ENCODE results near the gene C21orf91.

C21orf91 gene

DNA sequence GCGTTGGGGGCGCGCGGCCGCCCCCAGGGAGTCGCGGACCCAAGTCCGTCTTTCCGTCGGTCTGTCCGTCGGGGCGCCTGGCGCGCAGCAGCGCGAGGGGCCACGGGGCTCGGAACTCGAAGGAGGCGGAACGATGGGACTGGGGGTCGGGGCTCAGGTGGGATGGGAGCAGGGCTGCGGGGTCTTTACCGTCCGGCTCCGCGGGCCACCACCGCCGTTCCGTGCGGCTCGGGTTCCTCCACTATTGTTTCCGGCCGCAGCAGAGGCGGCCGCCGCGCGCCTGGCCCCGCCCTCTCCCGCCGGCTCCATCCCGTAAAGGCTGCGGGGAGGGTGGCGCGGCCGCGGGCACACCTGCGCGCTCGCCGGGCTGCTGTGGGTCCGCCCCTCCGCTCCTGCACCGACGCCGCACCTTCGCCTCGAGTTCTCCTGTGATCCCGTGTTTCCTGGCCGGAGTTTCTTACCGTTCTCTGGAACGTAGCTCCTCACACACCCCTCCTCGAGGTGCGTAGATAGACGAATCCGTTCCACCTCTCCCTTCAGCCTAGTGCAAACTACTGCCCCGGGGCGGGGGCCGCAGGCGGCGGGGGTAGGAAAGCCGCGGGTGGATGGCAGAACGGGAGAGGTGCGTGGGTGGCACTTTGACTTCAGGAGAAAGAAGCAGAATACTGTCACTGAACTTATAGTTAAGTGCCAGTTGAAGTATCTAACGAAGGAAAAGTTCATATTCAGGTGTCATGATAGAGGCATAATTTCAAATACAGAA is at the start of gene C21orf91:
TSS of gene C21orf91 (minus strand) at position 243 of the 763 bp plus-strand sequence. CDS start 1,038 bp downstream, outside the sequence.
- Histone ChIP-seq H3K9ac (ENCODE audit: low read length) (peak within 1 kb of the TSS; percentile 97), H3K9me2 (replicated peaks; ENCODE audit: insufficient read depth, low read length) (no peaks in the 10 kb centered on the region), H3K79me2 (ENCODE audit: insufficient read depth, low read length) (peaks cover 48% of the 10 kb centered on the region), H3K27ac (ENCODE audit: low read depth, low read length) (peak within 1 kb of the TSS; percentile 84), H3K36me3 (ENCODE audit: low read length) (peaks cover 38% of the 10 kb centered on the region), H3K27me3 (ENCODE audit: low read length) (no peaks in the 10 kb centered on the region), H3K9me3 (ENCODE audit: insufficient read depth, low read length) (no peaks in the 10 kb centered on the region), H4K20me1 (ENCODE audit: low read depth, low read length) (peaks cover 12% of the 10 kb centered on the region; the same call in 1 of the 2 replicates), H3K4me2 (ENCODE audit: low read depth, low read length, poor library complexity, severe bottlenecking) (peak within 1 kb of the TSS; percentile 93), H2AFZ (ENCODE audit: low read depth, low read length, severe bottlenecking) (peak within 1 kb of the TSS; percentile 43), H3K4me3 (ENCODE audit: insufficient read depth, low read length, poor library complexity, severe bottlenecking) (peak within 1 kb of the TSS; percentile 75), H3F3A (ENCODE audit: insufficient read depth) (peaks cover 7% of the 10 kb centered on the region; the same call in 1 of the 2 replicates)
- TF ChIP-seq, protein P1, sequence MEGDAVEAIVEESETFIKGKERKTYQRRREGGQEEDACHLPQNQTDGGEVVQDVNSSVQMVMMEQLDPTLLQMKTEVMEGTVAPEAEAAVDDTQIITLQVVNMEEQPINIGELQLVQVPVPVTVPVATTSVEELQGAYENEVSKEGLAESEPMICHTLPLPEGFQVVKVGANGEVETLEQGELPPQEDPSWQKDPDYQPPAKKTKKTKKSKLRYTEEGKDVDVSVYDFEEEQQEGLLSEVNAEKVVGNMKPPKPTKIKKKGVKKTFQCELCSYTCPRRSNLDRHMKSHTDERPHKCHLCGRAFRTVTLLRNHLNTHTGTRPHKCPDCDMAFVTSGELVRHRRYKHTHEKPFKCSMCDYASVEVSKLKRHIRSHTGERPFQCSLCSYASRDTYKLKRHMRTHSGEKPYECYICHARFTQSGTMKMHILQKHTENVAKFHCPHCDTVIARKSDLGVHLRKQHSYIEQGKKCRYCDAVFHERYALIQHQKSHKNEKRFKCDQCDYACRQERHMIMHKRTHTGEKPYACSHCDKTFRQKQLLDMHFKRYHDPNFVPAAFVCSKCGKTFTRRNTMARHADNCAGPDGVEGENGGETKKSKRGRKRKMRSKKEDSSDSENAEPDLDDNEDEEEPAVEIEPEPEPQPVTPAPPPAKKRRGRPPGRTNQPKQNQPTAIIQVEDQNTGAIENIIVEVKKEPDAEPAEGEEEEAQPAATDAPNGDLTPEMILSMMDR (IDR thresholded peaks at IDR 0.05; ENCODE audit: insufficient read depth, low read length, poor library complexity, severe bottlenecking) = no peak

DNA sequence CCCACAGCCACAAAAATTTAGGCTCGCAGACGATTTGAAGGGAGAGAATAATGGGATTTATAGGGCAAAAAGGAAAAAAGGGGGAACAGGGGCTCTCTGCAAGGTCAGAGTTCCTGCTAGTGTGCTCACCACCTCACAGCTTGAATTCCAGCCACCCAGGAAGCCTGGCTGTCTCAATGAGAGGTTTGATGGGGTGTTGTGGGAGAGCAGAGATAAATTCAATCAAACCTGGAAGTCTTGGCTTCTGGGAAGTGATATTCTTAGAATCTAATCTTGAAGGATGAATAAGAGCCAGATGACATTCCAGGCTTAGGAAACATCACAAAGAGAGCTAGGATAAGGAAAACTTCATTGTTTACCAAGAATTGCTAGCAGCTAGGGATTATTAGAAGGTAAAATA is 47.4 kb upstream of the C21orf91 start:
- no peaks in the 10 kb centered on the region for H3K9me3 ChIP-seq (ENCODE audit: insufficient read depth, low read length)
- H3K9me2 ChIP-seq (replicated peaks; ENCODE audit: insufficient read depth, low read length) = no peaks in the 10 kb centered on the region
- H3K36me3 ChIP-seq (ENCODE audit: low read length) = no peaks in the 10 kb centered on the region
- no peaks in the 10 kb centered on the region for H3K27me3 ChIP-seq (ENCODE audit: low read length)
- no peak overlapping the region for H3K4me3 ChIP-seq (ENCODE audit: insufficient read depth, low read length, poor library complexity, severe bottlenecking)
- H2AFZ ChIP-seq (ENCODE audit: low read depth, low read length, severe bottlenecking) = no peak overlapping the region
- H3K79me2 ChIP-seq (ENCODE audit: insufficient read depth, low read length) = no peaks in the 10 kb centered on the region
- H3F3A ChIP-seq (ENCODE audit: insufficient read depth) = no peaks in the 10 kb centered on the region
- TF ChIP-seq, protein P1 (IDR thresholded peaks at IDR 0.05; ENCODE audit: insufficient read depth, low read length, poor library complexity, severe bottlenecking) = no peak
- no peak for TF ChIP-seq EZH2phosphoT487 (conservative IDR thresholded peaks at IDR 0.05; ENCODE audit: low read length)
- H3K4me2 ChIP-seq (ENCODE audit: low read depth, low read length, poor library complexity, severe bottlenecking) = no peak overlapping the region
- no peak overlapping the region for H3K27ac ChIP-seq (ENCODE audit: low read depth, low read length)
- no peaks in the 10 kb centered on the region for H4K20me1 ChIP-seq (ENCODE audit: low read depth, low read length)
- H3K9ac ChIP-seq (ENCODE audit: low read length) = no peak overlapping the region

DNA sequence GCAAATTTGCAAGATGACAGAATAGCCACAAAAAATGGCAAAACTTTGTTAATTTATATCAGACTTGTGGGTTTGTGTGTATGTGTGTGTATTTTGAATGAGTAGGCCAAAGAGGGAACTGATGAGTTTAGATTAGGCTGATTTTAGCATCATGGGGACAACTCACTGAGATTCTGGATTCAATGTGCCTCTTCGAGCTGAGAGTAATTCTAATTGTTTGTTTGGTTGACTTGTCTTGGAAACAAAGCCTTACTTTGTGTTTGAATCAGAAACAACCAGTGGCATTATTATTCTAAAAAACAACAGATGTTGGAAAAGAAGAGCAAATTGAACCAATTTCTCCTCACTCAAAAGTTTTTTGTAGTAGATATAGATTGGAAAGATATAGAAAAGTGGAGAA is 40.5 kb upstream of the C21orf91 start:
- H3K4me3 ChIP-seq (ENCODE audit: insufficient read depth, low read length, poor library complexity, severe bottlenecking) = no peak overlapping the region
- H3K4me2 ChIP-seq (ENCODE audit: low read depth, low read length, poor library complexity, severe bottlenecking) = no peak overlapping the region
- H3K27ac ChIP-seq (ENCODE audit: low read depth, low read length) = no peak overlapping the region
- H2AFZ ChIP-seq (ENCODE audit: low read depth, low read length, severe bottlenecking) = no peak overlapping the region
- H3K9me2 ChIP-seq (replicated peaks; ENCODE audit: insufficient read depth, low read length) = no peaks in the 10 kb centered on the region
- no peaks in the 10 kb centered on the region for H3F3A ChIP-seq (ENCODE audit: insufficient read depth)
- no peaks in the 10 kb centered on the region for H3K36me3 ChIP-seq (ENCODE audit: low read length)
- TF ChIP-seq, protein P1 (IDR thresholded peaks at IDR 0.05; ENCODE audit: insufficient read depth, low read length, poor library complexity, severe bottlenecking) = no peak
- no peak for TF ChIP-seq EZH2phosphoT487 (conservative IDR thresholded peaks at IDR 0.05; ENCODE audit: low read length)
- H3K9me3 ChIP-seq (ENCODE audit: insufficient read depth, low read length) = no peaks in the 10 kb centered on the region
- no peaks in the 10 kb centered on the region for H3K79me2 ChIP-seq (ENCODE audit: insufficient read depth, low read length)
- H3K9ac ChIP-seq (ENCODE audit: low read length) = no peak overlapping the region
- H4K20me1 ChIP-seq (ENCODE audit: low read depth, low read length) = no peaks in the 10 kb centered on the region
- no peaks in the 10 kb centered on the region for H3K27me3 ChIP-seq (ENCODE audit: low read length)
